OCI-LY3 (cell line): ENCODE measurements around the gene ATP10D.

Source experiments
- EZH2phosphoT487 ChIP-seq: fragments of 200-600 bp; shearing (Covaris generic); IDR thresholded peaks from 2 replicates; pipeline ENCODE4 v1.6.1; 2018; ENCODE audit warnings: antibody characterized with exemption, mixed run types, low read depth
- TF ChIP-seq, protein P1 (sequence below): fragments of 200-600, 300-600 bp; sonication (generic); IDR thresholded peaks from 2 replicates; pipeline ENCODE4 v1.5.1; 2014; ENCODE audit warnings: antibody characterized with exemption, low read length, low read depth

GRCh38 chr4:47525154-47525819 lies 40.2 kb downstream of the ATP10D start:
- TF ChIP-seq, protein P1, sequence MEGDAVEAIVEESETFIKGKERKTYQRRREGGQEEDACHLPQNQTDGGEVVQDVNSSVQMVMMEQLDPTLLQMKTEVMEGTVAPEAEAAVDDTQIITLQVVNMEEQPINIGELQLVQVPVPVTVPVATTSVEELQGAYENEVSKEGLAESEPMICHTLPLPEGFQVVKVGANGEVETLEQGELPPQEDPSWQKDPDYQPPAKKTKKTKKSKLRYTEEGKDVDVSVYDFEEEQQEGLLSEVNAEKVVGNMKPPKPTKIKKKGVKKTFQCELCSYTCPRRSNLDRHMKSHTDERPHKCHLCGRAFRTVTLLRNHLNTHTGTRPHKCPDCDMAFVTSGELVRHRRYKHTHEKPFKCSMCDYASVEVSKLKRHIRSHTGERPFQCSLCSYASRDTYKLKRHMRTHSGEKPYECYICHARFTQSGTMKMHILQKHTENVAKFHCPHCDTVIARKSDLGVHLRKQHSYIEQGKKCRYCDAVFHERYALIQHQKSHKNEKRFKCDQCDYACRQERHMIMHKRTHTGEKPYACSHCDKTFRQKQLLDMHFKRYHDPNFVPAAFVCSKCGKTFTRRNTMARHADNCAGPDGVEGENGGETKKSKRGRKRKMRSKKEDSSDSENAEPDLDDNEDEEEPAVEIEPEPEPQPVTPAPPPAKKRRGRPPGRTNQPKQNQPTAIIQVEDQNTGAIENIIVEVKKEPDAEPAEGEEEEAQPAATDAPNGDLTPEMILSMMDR, result no peak
- no peak for TF ChIP-seq EZH2phosphoT487
